Glutamatergic neuron (in vitro differentiated cells): ENCODE data around the gene PADI3. TPM values are rescaled to one million over a fixed set of nuclear protein-coding genes. Genes with fewer than 3 reads are reported as not detected.

Experiments
- DNase-seq: peaks from one replicate; pipeline ENCODE4 v3.0.0; 2022
- H3K27ac Mint-ChIP-seq: one replicate; pipeline ENCODE4 v1.8.0; 2020; ENCODE audit warnings: mild to moderate bottlenecking, mixed read lengths, inconsistent platforms; ENCODE audit not compliant: unreplicated experiment
- H3K27me3 Mint-ChIP-seq: one replicate; pipeline ENCODE4 v1.8.0; 2020; ENCODE audit warnings: mild to moderate bottlenecking, moderate library complexity, mixed read lengths, inconsistent platforms; ENCODE audit not compliant: unreplicated experiment
- H3K36me3 Mint-ChIP-seq: one replicate; pipeline ENCODE4 v1.8.0; 2020; ENCODE audit warnings: mild to moderate bottlenecking, mixed read lengths, inconsistent platforms; ENCODE audit not compliant: unreplicated experiment
- H3K4me1 Mint-ChIP-seq: one replicate; pipeline ENCODE4 v1.8.0; 2020; ENCODE audit warnings: mild to moderate bottlenecking, low read depth, mixed read lengths, inconsistent platforms; ENCODE audit not compliant: unreplicated experiment
- H3K4me3 Mint-ChIP-seq: one replicate; pipeline ENCODE4 v1.8.0; 2020; ENCODE audit warnings: mild to moderate bottlenecking, mixed read lengths, inconsistent platforms; ENCODE audit not compliant: unreplicated experiment
- H3K9me3 Mint-ChIP-seq: one replicate; pipeline ENCODE4 v1.8.0; 2020; ENCODE audit warnings: mild to moderate bottlenecking, moderate library complexity, mixed read lengths, inconsistent platforms; ENCODE audit not compliant: unreplicated experiment
- total RNA-seq: library from RNA; stranded (reverse); fragmentation: NEBNext Ultra II Directional; extraction: Animal tissue kit (Norgen Biotek cat#: 25700); gene quantifications from one replicate; pipeline ENCODE4 v1.2.1, GENCODE V29; 2021; ENCODE audit not compliant: unreplicated experiment
- TF ChIP-seq, protein P1 (sequence below): fragments of 200-600 bp; sonication (generic); IDR thresholded peaks from one replicate; pipeline ENCODE4 v1.5.0; 2021; ENCODE audit not compliant: partially characterized antibody, unreplicated experiment

PADI3 gene
- total RNA-seq, 1 donor from 2014 or later: not detected

DNA sequence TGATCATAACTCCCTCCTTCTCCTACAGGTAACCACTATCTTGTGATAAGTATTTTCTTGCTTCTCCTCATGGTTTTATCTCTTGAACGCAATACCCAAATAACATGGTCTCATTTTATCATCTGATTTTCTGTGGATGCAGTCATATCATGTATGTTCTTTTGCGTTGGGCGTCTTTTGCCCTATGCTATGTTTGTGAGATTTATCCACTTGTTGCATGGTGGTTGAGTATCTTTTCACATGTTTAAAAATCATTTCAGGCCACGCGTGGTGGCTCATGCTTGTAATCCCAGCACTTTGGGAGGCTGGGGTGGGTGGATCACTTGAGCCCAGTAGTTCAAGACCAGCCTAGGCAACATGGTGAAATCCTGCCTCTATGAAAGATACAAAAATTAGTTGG is 15.6 kb downstream of the PADI3 start:
- Mint-ChIP-seq H3K36me3 (peaks cover 6% of the 10 kb centered on the region), H3K4me1 (no peaks in the 10 kb centered on the region), H3K27me3 (peaks cover 2% of the 10 kb centered on the region), H3K4me3 (no peak overlapping the region), H3K9me3 (peaks cover 4% of the 10 kb centered on the region), H3K27ac (no peak overlapping the region)
- TF ChIP-seq, protein P1, sequence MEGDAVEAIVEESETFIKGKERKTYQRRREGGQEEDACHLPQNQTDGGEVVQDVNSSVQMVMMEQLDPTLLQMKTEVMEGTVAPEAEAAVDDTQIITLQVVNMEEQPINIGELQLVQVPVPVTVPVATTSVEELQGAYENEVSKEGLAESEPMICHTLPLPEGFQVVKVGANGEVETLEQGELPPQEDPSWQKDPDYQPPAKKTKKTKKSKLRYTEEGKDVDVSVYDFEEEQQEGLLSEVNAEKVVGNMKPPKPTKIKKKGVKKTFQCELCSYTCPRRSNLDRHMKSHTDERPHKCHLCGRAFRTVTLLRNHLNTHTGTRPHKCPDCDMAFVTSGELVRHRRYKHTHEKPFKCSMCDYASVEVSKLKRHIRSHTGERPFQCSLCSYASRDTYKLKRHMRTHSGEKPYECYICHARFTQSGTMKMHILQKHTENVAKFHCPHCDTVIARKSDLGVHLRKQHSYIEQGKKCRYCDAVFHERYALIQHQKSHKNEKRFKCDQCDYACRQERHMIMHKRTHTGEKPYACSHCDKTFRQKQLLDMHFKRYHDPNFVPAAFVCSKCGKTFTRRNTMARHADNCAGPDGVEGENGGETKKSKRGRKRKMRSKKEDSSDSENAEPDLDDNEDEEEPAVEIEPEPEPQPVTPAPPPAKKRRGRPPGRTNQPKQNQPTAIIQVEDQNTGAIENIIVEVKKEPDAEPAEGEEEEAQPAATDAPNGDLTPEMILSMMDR: no peak
- DNase-seq: no peak

DNA sequence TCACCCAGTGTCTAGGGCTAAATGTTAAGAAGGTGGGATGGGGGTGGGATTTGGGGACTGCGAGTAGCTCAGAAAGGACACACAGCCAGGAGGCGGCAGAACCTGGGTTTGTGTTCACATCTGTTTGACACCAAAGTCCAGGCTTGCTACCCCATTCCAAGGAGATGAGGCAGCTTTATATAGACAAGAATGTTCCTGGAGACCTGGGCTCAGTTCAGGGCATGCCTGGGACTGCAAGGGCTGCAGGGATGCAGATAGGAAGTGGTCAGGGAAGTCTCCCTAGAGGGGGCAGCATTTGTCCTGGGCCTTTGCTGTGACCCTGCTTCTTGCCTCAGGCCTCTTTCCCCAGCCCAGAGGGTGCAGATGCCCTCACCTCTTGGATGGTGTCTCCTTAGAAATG is 16.3 kb downstream of the PADI3 start:
- H3K27me3 Mint-ChIP-seq: peaks cover 2% of the 10 kb centered on the region
- no peak for DNase-seq
- H3K9me3 Mint-ChIP-seq: peaks cover 4% of the 10 kb centered on the region
- H3K36me3 Mint-ChIP-seq: peaks cover 6% of the 10 kb centered on the region
- TF ChIP-seq, protein P1: no peak
- H3K4me1 Mint-ChIP-seq: no peaks in the 10 kb centered on the region
- H3K4me3 Mint-ChIP-seq: no peak overlapping the region
- no peak overlapping the region for H3K27ac Mint-ChIP-seq

DNA sequence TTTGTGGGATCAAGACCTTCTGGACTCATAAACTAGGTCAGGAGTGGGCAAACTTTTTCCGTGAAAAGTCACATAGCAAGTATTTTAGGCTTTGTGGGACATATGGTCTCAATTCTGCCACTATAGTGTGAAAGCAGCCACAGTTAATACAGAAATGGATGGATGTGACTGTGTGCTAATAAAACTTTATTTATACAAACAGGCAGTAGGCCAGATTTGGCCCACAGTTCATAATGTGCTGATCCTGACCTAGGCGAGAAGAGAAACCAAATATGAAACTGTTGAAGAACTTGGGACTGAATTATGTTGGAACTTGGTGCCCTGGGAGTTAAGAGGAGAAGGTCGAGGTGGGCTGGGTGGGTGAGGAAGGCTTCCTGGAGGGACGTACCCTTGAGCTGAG is 17.1 kb downstream of the PADI3 start:
- Mint-ChIP-seq H3K9me3 (peaks cover 4% of the 10 kb centered on the region), H3K4me1 (no peaks in the 10 kb centered on the region), H3K27ac (no peak overlapping the region), H3K27me3 (peaks cover 2% of the 10 kb centered on the region), H3K4me3 (no peak overlapping the region), H3K36me3 (peaks cover 6% of the 10 kb centered on the region)
- TF ChIP-seq, protein P1: no peak
- no peak for DNase-seq

DNA sequence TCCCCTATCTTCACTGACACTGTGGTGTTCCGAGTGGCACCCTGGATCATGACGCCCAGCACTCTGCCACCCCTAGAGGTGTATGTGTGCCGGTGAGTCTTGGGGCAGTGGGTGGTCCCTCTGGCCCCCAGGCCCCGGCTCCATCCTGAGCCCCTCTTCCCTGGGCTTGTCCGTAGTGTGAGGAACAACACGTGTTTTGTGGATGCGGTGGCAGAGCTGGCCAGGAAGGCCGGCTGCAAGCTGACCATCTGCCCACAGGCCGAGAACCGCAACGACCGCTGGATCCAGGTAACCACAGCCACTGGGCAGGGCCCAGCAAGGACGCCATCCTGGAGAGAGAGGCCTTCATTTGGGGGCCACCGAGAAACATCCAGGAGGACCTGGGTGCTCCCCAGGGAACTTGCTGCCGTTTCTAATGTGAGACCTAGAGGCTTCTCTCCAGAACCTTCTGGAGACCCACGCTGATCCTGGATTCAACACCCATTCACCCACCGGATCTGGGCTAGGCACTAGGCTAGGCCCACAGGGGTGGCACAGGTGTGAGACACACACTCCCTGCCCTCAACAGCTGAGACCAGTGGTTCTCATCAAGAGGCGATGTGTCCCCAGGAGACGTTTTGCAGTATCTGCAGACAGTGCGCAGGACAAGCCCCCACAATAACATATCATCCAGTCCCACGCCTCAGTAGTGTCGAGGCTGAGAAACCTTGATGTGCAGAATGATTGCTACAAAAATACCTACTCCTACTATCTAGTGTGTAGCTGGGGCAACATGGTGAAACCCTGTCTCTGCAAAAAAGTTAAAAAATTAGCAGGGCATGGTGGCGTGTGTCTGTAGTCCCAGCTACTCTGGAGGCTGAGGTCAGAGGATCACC is 22.2 kb downstream of the PADI3 start:
- no peak for DNase-seq
- no peak overlapping the region for H3K27ac Mint-ChIP-seq
- H3K9me3 Mint-ChIP-seq: peaks cover 4% of the 10 kb centered on the region
- H3K27me3 Mint-ChIP-seq: peaks cover 2% of the 10 kb centered on the region
- H3K4me1 Mint-ChIP-seq: no peaks in the 10 kb centered on the region
- no peak overlapping the region for H3K4me3 Mint-ChIP-seq
- TF ChIP-seq, protein P1: no peak
- H3K36me3 Mint-ChIP-seq: no peaks in the 10 kb centered on the region

DNA sequence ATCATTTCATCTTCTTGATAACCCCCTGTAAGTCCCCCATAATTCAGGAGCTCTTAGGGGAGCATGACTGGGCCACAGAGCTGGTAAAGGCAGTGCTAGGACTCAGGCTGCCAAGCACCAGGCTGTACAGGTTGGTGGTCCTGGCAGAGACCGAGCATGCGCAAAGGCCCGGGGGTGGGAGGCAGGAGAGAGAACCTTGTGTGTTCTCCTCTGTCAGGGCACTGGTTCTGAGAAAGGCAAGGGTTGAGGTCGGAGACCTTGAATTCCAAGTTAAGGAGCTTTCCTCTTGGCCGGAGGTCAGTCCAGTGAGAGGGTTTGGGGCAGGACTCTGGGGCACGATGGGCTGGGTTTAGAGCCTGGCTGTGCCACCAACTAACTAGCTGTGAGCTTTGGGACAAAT is 23.2 kb downstream of the PADI3 start:
- peaks cover 3% of the 10 kb centered on the region for H3K9me3 Mint-ChIP-seq

More for the DNA sequence above, 23.2 kb downstream of the PADI3 start:
- no peak overlapping the region for H3K27ac Mint-ChIP-seq
- TF ChIP-seq, protein P1: no peak
- DNase-seq: no peak
- no peaks in the 10 kb centered on the region for H3K36me3 Mint-ChIP-seq
- no peaks in the 10 kb centered on the region for H3K4me1 Mint-ChIP-seq
- peaks cover 2% of the 10 kb centered on the region for H3K27me3 Mint-ChIP-seq
- H3K4me3 Mint-ChIP-seq: no peak overlapping the region
